ENCODE measurements around the gene AMELY. TPM values are rescaled to one million over a fixed set of nuclear protein-coding genes. Genes with fewer than 3 reads are reported as not detected.

Gene AMELY, protein sequence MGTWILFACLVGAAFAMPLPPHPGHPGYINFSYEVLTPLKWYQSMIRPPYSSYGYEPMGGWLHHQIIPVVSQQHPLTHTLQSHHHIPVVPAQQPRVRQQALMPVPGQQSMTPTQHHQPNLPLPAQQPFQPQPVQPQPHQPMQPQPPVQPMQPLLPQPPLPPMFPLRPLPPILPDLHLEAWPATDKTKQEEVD
- not detected for total RNA-seq

DNA sequence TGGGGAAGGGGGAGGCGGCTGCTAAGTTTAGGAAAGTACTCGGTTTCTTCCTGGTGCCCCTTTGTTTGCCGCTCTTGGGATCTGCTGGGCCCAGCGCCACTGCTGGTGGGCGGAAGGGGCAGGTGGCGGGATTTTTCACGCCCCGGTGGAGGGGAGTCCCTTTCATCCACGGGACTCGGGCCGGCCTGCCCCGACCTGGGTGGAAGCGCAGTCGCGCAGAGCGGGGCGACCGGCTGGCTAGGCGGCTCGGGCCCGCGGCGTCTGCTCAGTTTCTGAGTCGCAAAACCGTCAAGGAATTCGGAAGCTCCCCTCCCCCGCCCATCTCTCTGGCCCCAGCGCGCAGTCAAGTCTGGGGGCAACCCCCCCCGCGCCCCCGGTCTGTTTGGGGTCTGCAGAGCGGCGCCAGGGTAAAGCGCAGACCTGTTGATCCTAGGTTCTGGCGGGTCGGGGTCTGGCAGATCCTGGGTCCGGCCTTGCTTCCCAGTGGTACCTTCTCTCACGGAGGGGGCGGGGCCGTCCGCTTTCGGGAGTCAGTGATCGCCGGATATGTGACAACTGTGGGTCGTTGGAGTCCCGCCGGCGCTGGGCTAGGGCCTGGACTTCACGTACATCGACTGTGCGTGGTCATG is at the start of gene AMELY:
Gene AMELY (minus strand): TSS at position 500 of the 629 bp plus-strand sequence. CDS start 39,144 bp downstream, outside the sequence.
- no CpG with 5 or more reads among the region's 52 CpGs for WGBS, 10 experiments
- H3K4me3 ChIP-seq = peak within 1 kb of the TSS in 4 of 5 donors; percentile 52 to 60 (median 54)
- in situ Hi-C loops (cut with MboI; ENCODE audit: low pct_unique_long_range_greater_than_20kb in 2 of 9, low sequenced_read_pairs in 9 of 9, unreplicated experiment in 9 of 9) = no loop called here
- peaks cover 0 to 2% of the 10 kb centered on the region in 2 donors for H3K4me1 ChIP-seq (replicated peaks in 1 of 2)
- peak in 5 of 8 experiments; percentile 25 to 40 (median 28) for ATAC-seq (replicated peaks in 6 of 8)
- H3K27ac ChIP-seq = no peak within 1 kb of the TSS

DNA sequence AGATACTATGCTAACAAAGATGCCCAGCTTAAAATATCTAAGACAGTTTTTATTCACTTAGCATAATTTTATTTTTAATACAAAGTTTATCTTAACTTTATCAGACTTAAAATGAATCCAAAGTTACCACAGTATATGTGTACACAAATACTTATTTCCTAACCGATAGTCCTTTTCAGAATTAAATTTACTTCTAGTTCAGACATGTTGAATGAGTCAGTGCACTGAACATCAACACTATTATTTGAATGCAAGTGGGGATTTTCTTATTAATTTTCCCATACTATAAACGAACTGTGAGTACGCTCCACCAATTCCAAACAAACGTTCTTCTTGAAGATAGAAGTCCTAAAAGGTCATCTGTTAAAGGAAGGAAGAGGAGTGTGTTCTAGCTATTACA is 38.4 kb upstream of the AMELY start:
- Histone ChIP-seq H3K4me3 (no peak overlapping the region), H3K27ac (no peak overlapping the region), H3K4me1 (replicated peaks in 1 of 2) (no peaks in the 10 kb centered on the region)
- 83 to 100% (median 93%) methylated on average over 1 to 4 of the region's 4 CpGs; no CpG with 5 or more reads in 5 of the 10 experiments for WGBS, 10 experiments
- in situ Hi-C loops (cut with MboI; ENCODE audit: low pct_unique_long_range_greater_than_20kb in 2 of 9, low sequenced_read_pairs in 9 of 9, unreplicated experiment in 9 of 9) = loop anchor here in 2 of 9 experiments (25.0 kb wide), 2 partner anchors 137 to 312 kb away; no protein-coding TSS in a partner anchor
- no peak for ATAC-seq (replicated peaks in 6 of 8)

DNA sequence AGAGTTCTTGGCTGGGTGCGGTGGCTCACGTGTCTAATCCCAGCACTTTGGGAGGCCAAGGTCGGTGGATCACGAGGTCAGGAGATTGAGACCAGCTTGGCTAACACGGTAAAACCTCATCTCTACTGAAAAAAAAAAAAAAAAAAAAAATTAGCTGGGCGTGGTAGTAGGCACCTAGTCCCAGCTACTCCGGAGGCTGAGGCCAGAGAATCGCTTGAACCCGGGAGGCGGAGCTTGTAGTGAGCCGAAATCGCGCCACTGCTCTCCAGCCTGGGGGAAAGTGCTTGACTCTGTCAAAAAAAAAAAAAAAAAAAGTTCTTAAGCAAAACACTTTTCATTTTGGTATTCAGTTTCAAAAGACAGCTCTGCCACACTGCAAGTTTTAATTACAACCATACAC is 36.8 kb upstream of the AMELY start:
- in situ Hi-C loops (cut with MboI; ENCODE audit: low pct_unique_long_range_greater_than_20kb in 2 of 9, low sequenced_read_pairs in 9 of 9, unreplicated experiment in 9 of 9) = no loop called here
- Histone ChIP-seq H3K27ac (no peak overlapping the region), H3K4me1 (replicated peaks in 1 of 2) (no peaks in the 10 kb centered on the region), H3K4me3 (no peak overlapping the region)
- ATAC-seq (replicated peaks in 6 of 8) = no peak
- 42 to 93% (median 65%) methylated on average over 1 to 3 of the region's 13 CpGs; no CpG with 5 or more reads in 5 of the 10 experiments for WGBS, 10 experiments

DNA sequence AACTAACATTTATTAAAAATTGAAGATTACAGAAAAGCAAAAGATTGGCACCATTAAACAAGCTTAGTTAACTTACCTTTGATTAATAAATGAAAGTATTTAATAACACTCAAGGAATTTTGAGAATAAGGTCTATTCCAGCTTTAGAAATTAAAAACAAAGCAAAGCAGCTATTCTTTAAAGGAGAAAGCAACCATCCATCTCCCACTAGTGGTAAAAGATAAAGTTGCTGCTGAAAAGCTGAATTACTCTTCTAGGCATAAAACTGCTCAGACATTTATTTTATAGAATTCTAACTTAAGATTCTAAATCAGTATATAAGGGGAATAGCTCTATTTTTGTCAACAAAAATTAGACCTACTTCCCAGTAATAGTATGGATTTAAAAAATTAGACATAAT is 36.1 kb upstream of the AMELY start:
- Histone ChIP-seq H3K27ac (no peak overlapping the region), H3K4me1 (replicated peaks in 1 of 2) (no peaks in the 10 kb centered on the region), H3K4me3 (no peak overlapping the region)
- no peak for ATAC-seq (replicated peaks in 6 of 8)
- in situ Hi-C loops (cut with MboI; ENCODE audit: low pct_unique_long_range_greater_than_20kb in 2 of 9, low sequenced_read_pairs in 9 of 9, unreplicated experiment in 9 of 9) = no loop called here

DNA sequence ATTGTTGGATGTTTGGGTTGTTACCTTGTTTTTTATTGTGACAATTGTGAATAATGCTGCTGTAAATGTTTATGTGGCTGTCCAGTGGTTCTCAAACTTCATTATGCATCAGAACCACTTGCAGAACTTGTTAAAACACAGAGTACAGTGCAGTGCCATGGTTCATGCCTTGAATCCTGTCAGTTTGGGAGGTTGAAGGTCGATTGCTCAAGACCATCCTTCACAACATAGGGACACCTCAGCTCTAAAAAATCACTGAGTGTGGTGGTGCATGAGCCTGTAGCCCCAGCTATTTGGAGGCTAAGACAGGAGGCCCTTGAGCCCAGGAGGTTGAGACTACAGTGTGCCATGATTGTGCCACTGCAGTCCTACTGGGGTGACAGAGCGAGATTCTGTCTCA is 23.9 kb upstream of the AMELY start:
- no peak for ATAC-seq (replicated peaks in 6 of 8)
- in situ Hi-C loops (cut with MboI; ENCODE audit: low pct_unique_long_range_greater_than_20kb in 2 of 9, low sequenced_read_pairs in 9 of 9, unreplicated experiment in 9 of 9) = no loop called here
- WGBS, 10 experiments = 100% methylated on average over 1 of the region's 2 CpGs; no CpG with 5 or more reads in 9 of the 10 experiments

DNA sequence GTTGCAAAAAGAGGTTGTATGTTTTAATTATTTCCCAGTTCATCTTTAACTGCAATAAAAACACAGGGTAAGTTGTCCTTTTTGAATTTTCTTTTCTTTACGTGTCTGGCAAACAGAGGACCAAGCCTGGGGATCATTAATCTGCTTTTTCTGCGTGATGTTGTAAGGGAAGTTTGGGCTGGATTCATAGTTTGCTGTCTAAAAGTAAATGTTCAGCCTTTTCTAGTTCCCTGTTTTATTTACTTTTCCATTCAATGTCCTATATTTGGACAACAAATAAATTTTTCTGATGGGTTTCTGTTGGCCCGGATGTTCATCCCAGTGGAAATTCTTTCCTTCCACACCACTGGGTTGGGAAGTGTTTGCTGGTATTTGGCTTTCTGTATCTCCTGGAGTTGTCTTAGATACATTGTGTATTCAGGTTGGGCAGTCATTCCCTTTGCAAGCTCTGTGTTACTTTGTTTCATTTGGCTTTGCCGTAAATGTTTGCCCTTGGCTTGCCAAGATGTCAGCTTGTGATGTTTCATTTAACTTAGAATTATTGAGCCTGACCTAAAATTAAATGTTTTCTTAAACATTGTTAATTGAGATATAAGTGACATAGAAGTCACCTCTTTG is 20.3 kb upstream of the AMELY start:
- in situ Hi-C loops (cut with MboI; ENCODE audit: low pct_unique_long_range_greater_than_20kb in 2 of 9, low sequenced_read_pairs in 9 of 9, unreplicated experiment in 9 of 9) = no loop called here
- H3K27ac ChIP-seq = no peak overlapping the region
- ATAC-seq (replicated peaks in 6 of 8) = peak in 1 of 8 experiments; percentile 96
- H3K4me3 ChIP-seq = no peak overlapping the region
- WGBS, 10 experiments = 0 to 100% (median 100%) methylated on average over 1 to 2 of the region's 4 CpGs; no CpG with 5 or more reads in 7 of the 10 experiments
- no peaks in the 10 kb centered on the region for H3K4me1 ChIP-seq (replicated peaks in 1 of 2)

More for the DNA sequence above, 23.9 kb upstream of the AMELY start:
- Histone ChIP-seq H3K27ac (no peak overlapping the region), H3K4me3 (no peak overlapping the region), H3K4me1 (replicated peaks in 1 of 2) (no peaks in the 10 kb centered on the region)

DNA sequence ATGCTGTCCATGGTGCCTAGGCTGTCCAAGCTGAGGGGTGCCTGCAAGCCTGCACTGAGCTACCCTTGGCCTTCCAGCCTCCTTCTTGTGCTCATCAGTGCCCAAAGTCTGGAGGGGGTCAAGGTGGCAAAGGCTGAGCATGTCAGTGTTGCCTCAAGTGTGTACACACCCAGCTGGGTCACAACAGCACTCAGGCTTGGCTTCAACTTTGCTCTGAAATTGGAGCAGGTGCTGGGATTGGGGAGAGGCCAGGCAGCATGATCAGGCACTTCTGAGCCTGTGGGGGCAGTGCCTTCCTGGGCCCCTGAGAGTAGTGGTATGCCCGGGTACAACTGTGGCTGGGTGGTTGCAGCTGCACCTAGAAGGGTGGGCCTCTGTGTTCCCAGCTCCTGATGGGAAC is 17.7 kb upstream of the AMELY start:
- no peak overlapping the region for H3K4me3 ChIP-seq
- no peaks in the 10 kb centered on the region for H3K4me1 ChIP-seq (replicated peaks in 1 of 2)
- WGBS, 10 experiments = no CpG with 5 or more reads among the region's 1 CpG
- in situ Hi-C loops (cut with MboI; ENCODE audit: low pct_unique_long_range_greater_than_20kb in 2 of 9, low sequenced_read_pairs in 9 of 9, unreplicated experiment in 9 of 9) = no loop called here
- ATAC-seq (replicated peaks in 6 of 8) = no peak
- H3K27ac ChIP-seq = no peak overlapping the region

DNA sequence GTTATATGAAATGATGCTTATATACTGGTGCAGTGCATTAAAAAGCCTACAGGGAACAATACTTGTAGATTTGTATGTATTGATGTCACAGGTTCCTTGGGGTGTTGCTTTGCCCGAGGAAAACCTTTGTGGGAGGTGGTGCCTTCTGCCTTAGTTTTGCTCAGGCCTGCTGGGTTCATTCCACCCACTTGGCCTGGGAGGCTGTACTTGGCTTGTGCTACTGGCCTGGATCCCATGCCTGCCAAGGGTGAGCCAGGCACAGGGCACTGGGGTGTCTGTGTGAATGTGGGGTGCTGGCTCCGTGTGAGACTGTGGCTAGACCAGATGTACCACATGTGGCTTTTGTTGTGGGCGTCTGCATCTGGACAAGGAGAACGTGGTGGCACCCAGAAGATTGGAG is 16.7 kb upstream of the AMELY start:
- H3K4me3 ChIP-seq = no peak overlapping the region
- H3K4me1 ChIP-seq (replicated peaks in 1 of 2) = no peaks in the 10 kb centered on the region
- H3K27ac ChIP-seq = no peak overlapping the region
- in situ Hi-C loops (cut with MboI; ENCODE audit: low pct_unique_long_range_greater_than_20kb in 2 of 9, low sequenced_read_pairs in 9 of 9, unreplicated experiment in 9 of 9) = no loop called here
- ATAC-seq (replicated peaks in 6 of 8) = no peak
- WGBS, 10 experiments = no CpG with 5 or more reads among the region's 4 CpGs

DNA sequence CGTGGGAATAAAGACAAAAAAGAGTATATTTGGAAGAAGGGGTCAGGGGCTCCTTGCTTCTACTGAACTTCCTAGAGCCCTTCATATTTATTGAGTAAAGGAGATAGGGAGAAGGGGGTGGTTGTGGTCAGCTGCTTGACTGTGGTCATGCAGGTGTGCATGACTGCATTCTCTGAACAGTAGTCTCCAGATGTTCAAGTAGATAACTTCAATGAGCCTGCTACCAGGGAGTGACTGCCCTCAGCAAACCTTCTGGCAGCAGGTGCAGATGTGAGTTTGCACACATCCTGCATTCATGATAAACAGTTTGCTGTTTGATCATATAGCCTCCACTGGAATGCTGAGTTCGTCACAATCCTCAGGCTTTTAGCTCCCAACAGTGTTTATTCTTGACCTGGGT is 9.5 kb upstream of the AMELY start:
- 100% methylated on average over 1 of the region's 2 CpGs; no CpG with 5 or more reads in 9 of the 10 experiments for WGBS, 10 experiments
- H3K4me1 ChIP-seq (replicated peaks in 1 of 2) = no peaks in the 10 kb centered on the region
- in situ Hi-C loops (cut with MboI; ENCODE audit: low pct_unique_long_range_greater_than_20kb in 2 of 9, low sequenced_read_pairs in 9 of 9, unreplicated experiment in 9 of 9) = no loop called here
- H3K4me3 ChIP-seq = no peak overlapping the region
- no peak for ATAC-seq (replicated peaks in 6 of 8)
- no peak overlapping the region for H3K27ac ChIP-seq

DNA sequence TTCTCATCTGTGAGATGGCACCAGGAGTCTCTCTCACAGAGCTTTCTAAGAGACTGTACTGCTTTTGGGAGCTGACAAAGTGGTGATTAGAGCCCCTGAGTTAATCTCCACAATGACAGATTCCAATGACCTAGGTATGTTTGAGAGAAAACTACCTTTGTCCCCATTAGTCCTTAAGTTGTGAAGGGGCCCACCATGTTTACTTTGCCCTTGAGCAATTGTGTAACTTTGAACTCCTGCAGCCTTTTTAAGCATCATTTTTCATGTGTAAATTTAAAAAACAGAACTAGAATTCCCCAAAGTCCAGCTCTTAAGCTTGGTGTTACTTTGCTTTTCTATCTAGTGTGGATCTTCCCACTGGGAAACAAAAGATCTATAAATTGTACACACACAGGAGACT is 1.8 kb upstream of the AMELY start:
- H3K4me1 ChIP-seq (replicated peaks in 1 of 2) = peaks cover 0 to 2% of the 10 kb centered on the region in 2 donors
- H3K4me3 ChIP-seq = no peak overlapping the region
- in situ Hi-C loops (cut with MboI; ENCODE audit: low pct_unique_long_range_greater_than_20kb in 2 of 9, low sequenced_read_pairs in 9 of 9, unreplicated experiment in 9 of 9) = no loop called here
- no peak overlapping the region for H3K27ac ChIP-seq
- no peak for ATAC-seq (replicated peaks in 6 of 8)

DNA sequence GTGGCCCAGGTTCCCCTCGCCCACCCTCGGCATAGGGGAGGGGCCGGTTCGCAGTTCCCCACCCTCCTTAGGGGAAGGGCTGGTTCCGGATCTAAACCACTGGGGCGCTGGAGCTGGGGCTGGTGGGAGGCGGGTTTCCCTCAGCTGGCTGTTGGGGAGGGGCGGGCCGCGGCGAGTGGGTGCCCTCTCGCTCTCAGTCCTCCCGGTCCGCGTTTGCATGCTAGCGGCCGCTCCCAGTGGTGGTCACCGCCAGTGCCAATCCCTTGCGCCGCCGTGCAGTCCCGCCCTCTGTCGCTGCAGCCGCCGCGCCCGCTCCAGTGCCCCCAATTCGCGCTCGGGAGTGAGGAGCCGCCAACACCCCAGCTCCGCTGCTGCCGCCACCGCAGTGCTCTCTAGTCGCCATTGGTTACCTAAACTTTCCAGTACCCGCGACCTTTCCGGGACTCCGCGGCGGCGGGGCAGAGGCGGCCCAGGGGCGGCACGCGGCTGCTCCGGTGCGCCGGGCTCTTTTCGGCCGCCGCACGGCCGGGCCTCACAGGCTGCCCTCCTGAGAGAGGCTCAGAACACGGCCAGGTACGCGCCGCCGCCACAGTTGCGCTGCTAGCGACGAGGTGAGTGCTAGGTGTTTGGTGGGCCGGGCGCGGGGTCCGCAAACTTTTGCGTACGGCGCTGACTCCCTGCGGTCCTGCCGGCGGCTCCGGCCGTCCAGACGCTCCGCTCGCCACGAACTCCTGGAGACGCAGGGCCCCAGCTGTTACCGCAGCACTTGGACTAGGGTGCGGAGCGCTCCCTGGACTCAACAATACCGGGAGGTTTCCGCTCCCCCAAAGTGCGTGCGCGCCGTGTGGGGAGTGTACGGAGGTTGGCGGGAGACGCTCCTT is 940 bp downstream of the AMELY start, which contains the start of gene TBL1Y:
Gene TBL1Y (plus strand): TSS at position 326 of the 881 bp plus-strand sequence. CDS start 114,388 bp downstream, outside the sequence.
- in situ Hi-C loops (cut with MboI; ENCODE audit: low pct_unique_long_range_greater_than_20kb in 2 of 9, low sequenced_read_pairs in 9 of 9, unreplicated experiment in 9 of 9) = no loop called here
- 0% methylated on average over 1 of the region's 91 CpGs; no CpG with 5 or more reads in 9 of the 10 experiments for WGBS, 10 experiments
- peak within 1 kb of the TSS in 4 of 5 donors; percentile 52 to 60 (median 54) for H3K4me3 ChIP-seq
- ATAC-seq (replicated peaks in 6 of 8) = peak in 6 of 8 experiments; percentile 62 to 81 (median 74)
- H3K4me1 ChIP-seq (replicated peaks in 1 of 2) = peaks cover 0 to 2% of the 10 kb centered on the region in 2 donors
- peak within 1 kb of the TSS; percentile 72 to 86 for H3K27ac ChIP-seq

DNA sequence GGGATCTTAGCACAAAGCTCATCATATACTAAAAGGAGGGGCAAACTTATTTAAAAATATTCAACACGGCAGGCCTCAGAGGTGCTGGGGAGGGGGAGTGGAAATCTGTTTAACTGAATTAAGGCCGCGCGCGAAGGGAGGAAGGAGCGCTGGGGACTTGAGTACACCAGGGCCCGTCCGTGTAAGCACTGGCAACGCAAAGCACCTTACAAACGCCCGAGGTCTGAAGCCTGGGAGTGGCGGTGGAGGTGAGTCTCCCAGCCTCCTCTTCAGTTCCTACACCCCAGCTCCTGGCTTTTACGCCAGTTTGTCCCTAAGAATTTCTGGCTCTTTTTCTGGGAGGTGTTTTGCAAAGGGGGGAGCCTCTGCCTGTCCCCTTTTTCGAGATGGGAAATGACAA is 1.7 kb downstream of the AMELY start:
- Histone ChIP-seq H3K4me1 (replicated peaks in 1 of 2) (peaks cover 0 to 2% of the 10 kb centered on the region in 2 donors), H3K27ac (peak overlapping the region; percentile 72 to 86), H3K4me3 (peak overlapping the region in 4 of 5 donors; percentile 52 to 60 (median 54))
- in situ Hi-C loops (cut with MboI; ENCODE audit: low pct_unique_long_range_greater_than_20kb in 2 of 9, low sequenced_read_pairs in 9 of 9, unreplicated experiment in 9 of 9) = no loop called here
- no CpG with 5 or more reads among the region's 14 CpGs for WGBS, 10 experiments
- peak in 5 of 8 experiments; percentile 20 to 43 (median 33) for ATAC-seq (replicated peaks in 6 of 8)
